A673 (cell line): Measurements from ENCODE around the gene INTS11. TPM values are rescaled to one million over a fixed set of nuclear protein-coding genes. Genes with fewer than 3 reads are reported as not detected.

Experiments
- BruUV-seq: library from RNA; stranded (reverse); fragments of 400-500 nt; replicated peaks from 2 replicates; lab custom pipeline; 2021; lab: Mats Ljungman, UMichigan
- CTCF ChIA-PET: fragments of 300-600 bp; sonication (Branson Sonifier 250); formaldehyde crosslinking; loops from one replicate; lab custom pipeline; 2022; ENCODE audit warnings: antibody characterized with exemption; lab: Charles Lee
- POLR2A ChIA-PET: fragments of 300-600 bp; sonication (Branson Sonifier 250); formaldehyde crosslinking; loops from one replicate; lab custom pipeline; 2022; ENCODE audit warnings: antibody characterized with exemption; ENCODE audit not compliant: low non-redundant PET; lab: Charles Lee
- DNase-seq: peaks from one replicate; pipeline ENCODE4 v3.0.0-alpha.2; 2015; ENCODE audit warnings: low spot score
- H3K27ac ChIP-seq: fragments of 200-600 bp; sonication (generic); 2 replicates; pipeline ENCODE4 v1.5.1; 2016; ENCODE audit warnings: mixed run types, low read depth, mild to moderate bottlenecking, mixed read lengths, antibody characterized with exemption, low read length; ENCODE audit not compliant: poor library complexity, severe bottlenecking
- H3K27me3 ChIP-seq: fragments of 200-600 bp; sonication (generic); replicated peaks from 2 replicates; pipeline ENCODE4 v1.6.1; 2017; ENCODE audit warnings: mixed run types, low read depth, mild to moderate bottlenecking, mixed read lengths, antibody characterized with exemption, low read length; ENCODE audit not compliant: insufficient read depth, poor library complexity
- H3K36me3 ChIP-seq: fragments of 200-600 bp; sonication (generic); 2 replicates; pipeline ENCODE4 v1.6.1; 2016; ENCODE audit warnings: mixed run types, mild to moderate bottlenecking, mixed read lengths, antibody characterized with exemption, low read length; ENCODE audit not compliant: insufficient read depth, poor library complexity, severe bottlenecking
- H3K4me1 ChIP-seq: fragments of 200-600 bp; sonication (generic); 2 replicates; pipeline ENCODE4 v1.6.1; 2017; ENCODE audit warnings: mixed run types, mild to moderate bottlenecking, mixed read lengths, antibody characterized with exemption, low read length; ENCODE audit not compliant: insufficient read depth, poor library complexity, severe bottlenecking
- H3K4me3 ChIP-seq: fragments of 200-600 bp; sonication (generic); 2 replicates; pipeline ENCODE4 v1.5.1; 2016; ENCODE audit warnings: low read depth, mixed run types, mild to moderate bottlenecking, mixed read lengths, low read length; ENCODE audit not compliant: poor library complexity, severe bottlenecking
- H3K9me3 ChIP-seq: fragments of 200-600 bp; sonication (generic); 2 replicates; pipeline ENCODE4 v1.6.1; 2016; ENCODE audit warnings: mixed run types, low read depth, mild to moderate bottlenecking, mixed read lengths, antibody characterized with exemption, low read length; ENCODE audit not compliant: poor library complexity, severe bottlenecking
- CTCF ChIP-seq: fragments of 300-800, 200-600 bp; sonication (generic); conservative IDR thresholded peaks from 2 replicates; pipeline ENCODE4 v1.5.1; 2017; ENCODE audit warnings: low read depth, mild to moderate bottlenecking, antibody characterized with exemption, low read length, moderate library complexity, mixed read lengths
- EZH2 ChIP-seq: fragments of 200-600 bp; sonication (generic); IDR thresholded peaks from 2 replicates; pipeline ENCODE4 v1.6.1; 2017; ENCODE audit warnings: borderline replicate concordance, low read depth, mild to moderate bottlenecking, mixed read lengths, antibody characterized with exemption, low read length; ENCODE audit not compliant: poor library complexity, severe bottlenecking
- intact Hi-C: fragments of 100-400 bp; cut with micrococcal nuclease; formaldehyde crosslinking; loops from one replicate; pipeline ENCODE4 v1.10.0; 2022; ENCODE audit not compliant: unreplicated experiment
- total RNA-seq: library from RNA; stranded (reverse); gene quantifications from 2 replicates; pipeline ENCODE4 v1.2.3, GENCODE V29; 2021

The INTS11 gene
- total RNA-seq, 1 experiment from 2014 or later: 156 TPM

GRCh38 chr1:1279028-1279427 is 45.4 kb downstream of the INTS11 start:
- Histone ChIP-seq H3K9me3 (no peaks in the 10 kb centered on the region), H3K27ac (no peak overlapping the region), H3K27me3 (no peaks in the 10 kb centered on the region), H3K4me1 (peaks cover 4% of the 10 kb centered on the region), H3K4me3 (no peak overlapping the region), H3K36me3 (no peaks in the 10 kb centered on the region)
- DNase-seq: no peak
- BruUV-seq: no TSS peak
- no peak for TF ChIP-seq CTCF
- TF ChIP-seq EZH2: no peak
- intact Hi-C loops: no loop called here
- CTCF ChIA-PET: interaction anchor here (0.9 kb wide), 1 partner anchor 12 kb away, joined by 6 read pairs; no protein-coding TSS in a partner anchor
- POLR2A ChIA-PET: no interaction called here

GRCh38 chr1:1278620-1279019 is 45.8 kb downstream of the INTS11 start:
- intact Hi-C loops: no loop called here

GRCh38 chr1:1275836-1276235 is 48.6 kb downstream of the INTS11 start:
- H3K36me3 ChIP-seq: peaks cover 8% of the 10 kb centered on the region
- intact Hi-C loops: no loop called here
- TSS peak; percentile 51 for BruUV-seq
- H3K4me1 ChIP-seq: peaks cover 8% of the 10 kb centered on the region
- no peak for TF ChIP-seq EZH2
- TF ChIP-seq CTCF: no peak
- H3K4me3 ChIP-seq: no peak overlapping the region
- ChIA-PET CTCF (interaction anchor here (0.6 kb wide), 1 partner anchor 14 kb away, joined by 6 read pairs; no protein-coding TSS in a partner anchor), POLR2A (no interaction called here)
- no peak for DNase-seq
- H3K27ac ChIP-seq: no peak overlapping the region
- H3K27me3 ChIP-seq: no peaks in the 10 kb centered on the region
- H3K9me3 ChIP-seq: no peaks in the 10 kb centered on the region

More at GRCh38 chr1:1278620-1279019, 45.8 kb downstream of the INTS11 start:
- ChIA-PET POLR2A (no interaction called here), CTCF (interaction anchor here (0.9 kb wide), 1 partner anchor 13 kb away, joined by 6 read pairs; no protein-coding TSS in a partner anchor)
- H3K4me1 ChIP-seq: peaks cover 4% of the 10 kb centered on the region
- no TSS peak for BruUV-seq
- DNase-seq: no peak
- no peaks in the 10 kb centered on the region for H3K36me3 ChIP-seq
- no peak overlapping the region for H3K4me3 ChIP-seq
- H3K9me3 ChIP-seq: no peaks in the 10 kb centered on the region
- H3K27me3 ChIP-seq: no peaks in the 10 kb centered on the region
- H3K27ac ChIP-seq: no peak overlapping the region
- TF ChIP-seq CTCF (no peak), EZH2 (no peak)
